Tibial nerve (tissue), 4 donors: ENCODE data around the gene DMRTA2. TPM values are rescaled to one million over a fixed set of nuclear protein-coding genes. Genes with fewer than 3 reads are reported as not detected.

ENCODE experiments used
- DNase-seq, 2 donors: peaks; one replicate each; pipeline ENCODE4 v3.0.0-alpha.2; 2019; ENCODE audit warnings: low spot score in 2 of 2
- H3K27ac ChIP-seq, 4 donors: fragments of 200-600 bp; sonication (generic) in 3 of 4; one replicate each; pipeline ENCODE4 v1.5.1; 2017 to 2019; ENCODE audit warnings: mild to moderate bottlenecking in 1 of 4
- H3K27me3 ChIP-seq, 2 donors: fragments of 200-600 bp; sonication (generic) in 1 of 2; one replicate each; pipeline versions ENCODE4 v1.5.1 to v1.6.0; 2017 to 2019
- H3K36me3 ChIP-seq, 3 donors: fragments of 200-600 bp; sonication (generic); one replicate each; pipeline ENCODE4 v1.5.1; 2018 to 2019
- H3K4me1 ChIP-seq, 4 donors: fragments of 200-600 bp; sonication (generic) in 3 of 4; one replicate each; pipeline ENCODE4 v1.5.1; 2017 to 2019
- H3K4me3 ChIP-seq, 4 donors: fragments of 200-600 bp; sonication (generic) in 3 of 4; one replicate each; pipeline ENCODE4 v1.5.1; 2017 to 2019; ENCODE audit warnings: mild to moderate bottlenecking in 1 of 4, moderate library complexity in 1 of 4
- H3K9me3 ChIP-seq, 4 donors: fragments of 200-600 bp; sonication (generic) in 3 of 4; one replicate each; pipeline ENCODE4 v1.5.1; 2017 to 2019
- CTCF ChIP-seq, 5 experiments: fragments of 200-600 bp in 3 of 5; fragments of 450-650 bp in 2 of 5; sonication (generic) in 3 of 5; IDR thresholded peaks; one replicate each; pipeline ENCODE4 v1.5.1; 2016 to 2019; ENCODE audit warnings: antibody characterized with exemption in 5 of 5, mild to moderate bottlenecking in 3 of 5, moderate library complexity in 2 of 5
- EP300 ChIP-seq, 2 donors: sonication (generic); formaldehyde crosslinking; IDR thresholded peaks; one replicate each; pipeline ENCODE4 v1.6.1; 2017; ENCODE audit warnings: antibody characterized with exemption in 2 of 2, mild to moderate bottlenecking in 1 of 2
- POLR2A ChIP-seq, 2 donors: fragments of 450-650 bp; IDR thresholded peaks; one replicate each; pipeline ENCODE4 v1.6.1; 2017; ENCODE audit warnings: antibody characterized with exemption in 2 of 2, mild to moderate bottlenecking in 2 of 2, moderate library complexity in 2 of 2
- WGBS, 2 donors: methylation state at CpG; one replicate each; pipeline ENCODE4 v1.1.5; 2018; 5-methylcytosine and 5-hydroxymethylcytosine counted together
- total RNA-seq, 4 donors: library from RNA; depleted of rRNA; stranded (reverse); fragments of >200 nt; gene quantifications; one replicate each; pipeline ENCODE4 v1.1.0, GENCODE V29; 2016

The DMRTA2 gene
- total RNA-seq, 4 donors from 2014 or later, result not detected

- no peak overlapping the region for H3K27ac ChIP-seq
- H3K27me3 ChIP-seq, result peaks cover 18 to 97% of the 10 kb centered on the region in 2 donors
- TF ChIP-seq EP300 (IDR thresholded peaks at IDR 0.05), result no peak
- no peak for TF ChIP-seq CTCF (IDR thresholded peaks at IDR 0.05)
- no peak for TF ChIP-seq POLR2A (IDR thresholded peaks at IDR 0.05)
- H3K9me3 ChIP-seq, result no peaks in the 10 kb centered on the region
- 5% methylated on average over 37 to 38 of the region's 38 CpGs for WGBS, 2 donors
- DNase-seq, result no peak
- H3K36me3 ChIP-seq, result no peaks in the 10 kb centered on the region
- H3K4me3 ChIP-seq, result peak overlapping the region in 1 of 4 donors; percentile 1
- peaks cover 0 to 99% (median 49%) of the 10 kb centered on the region in 4 donors for H3K4me1 ChIP-seq
These were observed 1.9 kb downstream of the DMRTA2 start for GRCh38 chr1:50421366-50421748.

GRCh38 chr1:50420689-50421365, 2.4 kb downstream of the DMRTA2 start:
- no peak overlapping the region for H3K27ac ChIP-seq
- H3K9me3 ChIP-seq, result no peaks in the 10 kb centered on the region
- H3K27me3 ChIP-seq, result peaks cover 18 to 97% of the 10 kb centered on the region in 2 donors
- no peaks in the 10 kb centered on the region for H3K36me3 ChIP-seq
- H3K4me3 ChIP-seq, result peak overlapping the region in 1 of 4 donors; percentile 1
- TF ChIP-seq POLR2A (IDR thresholded peaks at IDR 0.05) (no peak), EP300 (IDR thresholded peaks at IDR 0.05) (no peak), CTCF (IDR thresholded peaks at IDR 0.05) (no peak)
- H3K4me1 ChIP-seq, result peaks cover 0 to 99% (median 49%) of the 10 kb centered on the region in 4 donors
- 3 to 4% methylated on average over 31 to 46 of the region's 69 CpGs for WGBS, 2 donors
- no peak for DNase-seq

- WGBS, 2 donors, result 13 to 16% methylated on average over 21 of the region's 21 CpGs
- no peaks in the 10 kb centered on the region for H3K36me3 ChIP-seq
- TF ChIP-seq POLR2A (IDR thresholded peaks at IDR 0.05) (no peak), CTCF (IDR thresholded peaks at IDR 0.05) (no peak), EP300 (IDR thresholded peaks at IDR 0.05) (no peak)
- no peak for DNase-seq
- H3K27ac ChIP-seq, result no peak overlapping the region
- peaks cover 0 to 99% (median 44%) of the 10 kb centered on the region in 4 donors for H3K4me1 ChIP-seq
- peaks cover 12 to 97% of the 10 kb centered on the region in 2 donors for H3K27me3 ChIP-seq
- no peak overlapping the region for H3K4me3 ChIP-seq
- no peaks in the 10 kb centered on the region for H3K9me3 ChIP-seq
These were observed 3.2 kb downstream of the DMRTA2 start for GRCh38 chr1:50419907-50420677.

- Histone ChIP-seq H3K36me3 (no peaks in the 10 kb centered on the region), H3K27me3 (peaks cover 11 to 97% of the 10 kb centered on the region in 2 donors), H3K4me1 (peaks cover 0 to 93% (median 38%) of the 10 kb centered on the region in 4 donors), H3K27ac (no peak overlapping the region), H3K9me3 (no peaks in the 10 kb centered on the region), H3K4me3 (peak overlapping the region in 1 of 4 donors; percentile 45)
- no peak for TF ChIP-seq EP300 (IDR thresholded peaks at IDR 0.05)
- 4% methylated on average over 7 to 54 of the region's 60 CpGs for WGBS, 2 donors
- no peak for DNase-seq
These were observed 3.9 kb downstream of the DMRTA2 start for GRCh38 chr1:50419192-50419906.

GRCh38 chr1:50418600-50419109, 4.6 kb downstream of the DMRTA2 start:
- peak overlapping the region in 3 of 4 donors; percentile 7 to 45 (median 27) for H3K4me3 ChIP-seq
- peaks cover 0 to 5% (median 0%) of the 10 kb centered on the region in 4 donors for H3K9me3 ChIP-seq
- H3K27me3 ChIP-seq, result peaks cover 11 to 97% of the 10 kb centered on the region in 2 donors
- H3K36me3 ChIP-seq, result no peaks in the 10 kb centered on the region
- no peak overlapping the region for H3K27ac ChIP-seq
- no peak for DNase-seq
- no peak for TF ChIP-seq CTCF (IDR thresholded peaks at IDR 0.05)
- no peak for TF ChIP-seq EP300 (IDR thresholded peaks at IDR 0.05)
- WGBS, 2 donors, result 0 to 1% methylated on average over 32 to 34 of the region's 64 CpGs
- peaks cover 0 to 86% (median 34%) of the 10 kb centered on the region in 4 donors for H3K4me1 ChIP-seq
